GM12878 (cell line): ENCODE results near the gene HDAC5. TPM values are rescaled to one million over a fixed set of nuclear protein-coding genes. Genes with fewer than 3 reads are reported as not detected.

Source experiments
- BRCA1 ChIP-seq: IDR thresholded peaks from 2 replicates; pipeline ENCODE4 v1.6.1; 2011; ENCODE audit warnings: low read depth, low read length, improper control_type of control experiment
- CHD1 ChIP-seq: IDR thresholded peaks from 2 replicates; pipeline ENCODE4 v1.6.1; 2012; ENCODE audit warnings: low read depth, low read length, improper control_type of control experiment
- CUX1 ChIP-seq: IDR thresholded peaks from 2 replicates; pipeline ENCODE4 v1.6.1; 2012; ENCODE audit warnings: improper control_type of control experiment, low read depth, low read length; ENCODE audit not compliant: insufficient replicate concordance
- DPF2 ChIP-seq: fragments of 450-650 bp; IDR thresholded peaks from 2 replicates; pipeline ENCODE4 v1.6.1; 2017; ENCODE audit warnings: mild to moderate bottlenecking
- EP300 ChIP-seq, 2 experiments: fragments of 150-350 bp in 1 of 2; IDR thresholded peaks; 2 replicates each; pipeline ENCODE4 v1.6.1; 2011 to 2012; ENCODE audit warnings: low read depth in 2 of 2, low read length in 2 of 2, borderline replicate concordance in 1 of 2, improper control_type of control experiment in 1 of 2, inconsistent platforms in 1 of 2; ENCODE audit not compliant: control insufficient read depth in 1 of 2
- GATAD2B ChIP-seq: fragments of 450-650 bp; conservative IDR thresholded peaks from 2 replicates; pipeline ENCODE4 v1.6.1; 2017; ENCODE audit warnings: low read depth, mild to moderate bottlenecking, moderate library complexity
- HDAC2 ChIP-seq: fragments of 200-600 bp; sonication (generic); IDR thresholded peaks from 2 replicates; pipeline ENCODE4 v1.6.1; 2017
- HDGF ChIP-seq: fragments of 450-650 bp; IDR thresholded peaks from 2 replicates; pipeline ENCODE4 v1.6.1; 2016; ENCODE audit warnings: antibody characterized with exemption
- NBN ChIP-seq: fragments of 450-650 bp; IDR thresholded peaks from 2 replicates; pipeline ENCODE4 v1.6.1; 2016
- PAX5 ChIP-seq: IDR thresholded peaks from 2 replicates; pipeline ENCODE4 v1.6.1; 2011; ENCODE audit warnings: low read depth, low read length, borderline replicate concordance
- PAX8 ChIP-seq: fragments of 450-650 bp; IDR thresholded peaks from 2 replicates; pipeline ENCODE4 v1.6.1; 2017; ENCODE audit warnings: mild to moderate bottlenecking, moderate library complexity
- RAD51 ChIP-seq: fragments of 450-650 bp; IDR thresholded peaks from 2 replicates; pipeline ENCODE4 v1.6.1; 2016; ENCODE audit warnings: moderate library complexity, mild to moderate bottlenecking, inconsistent platforms
- RUNX3 ChIP-seq: IDR thresholded peaks from 2 replicates; pipeline ENCODE4 v1.6.1; 2012; ENCODE audit warnings: low read length, inconsistent platforms
- SIN3A ChIP-seq: IDR thresholded peaks from 2 replicates; pipeline ENCODE4 v1.6.1; 2012; ENCODE audit warnings: low read depth, low read length, improper control_type of control experiment
- SREBF2 ChIP-seq: IDR thresholded peaks from 2 replicates; pipeline ENCODE4 v1.6.1; 2012; ENCODE audit warnings: mild to moderate bottlenecking, low read length
- TBL1XR1 ChIP-seq: IDR thresholded peaks from 2 replicates; pipeline ENCODE4 v1.6.1; 2012; ENCODE audit warnings: low read depth, low read length, improper control_type of control experiment
- USF1 ChIP-seq: IDR thresholded peaks from 2 replicates; pipeline ENCODE4 v1.6.1; 2011; ENCODE audit warnings: borderline replicate concordance, low read depth, mild to moderate bottlenecking, moderate library complexity, mixed read lengths, low read length; ENCODE audit not compliant: insufficient read depth; ENCODE audit errors: extremely low read length
- ZBED1 ChIP-seq: IDR thresholded peaks from 2 replicates; pipeline ENCODE4 v1.6.1; 2016; ENCODE audit warnings: borderline replicate concordance
- ZNF217 ChIP-seq: fragments of 450-650 bp; IDR thresholded peaks from 2 replicates; pipeline ENCODE4 v1.6.1; 2017; ENCODE audit warnings: antibody characterized with exemption, mild to moderate bottlenecking
- ZNF274 ChIP-seq: IDR thresholded peaks from one replicate; pipeline ENCODE4 v1.8.0; 2011; ENCODE audit not compliant: insufficient read length, insufficient read depth
- polyA plus RNA-seq, 11 experiments: library from polyadenylated mRNA; depleted of rRNA in 4 of 11; unstranded in 6 of 11; stranded (reverse) in 5 of 11; fragments of >200 nt; fragmentation: Nextera tagmentation in 4 of 11; fragmentation: Illumina TruSeq in 1 of 11; extraction: Ambion mirVana in 4 of 11; extraction: Trizol in 1 of 11; gene quantifications; 1 replicate in 1 of 11; 2 replicates in 10 of 11; pipeline versions ENCODE4 v1.2.1 to v1.2.3, GENCODE V29; 2011 to 2016; ENCODE audit warnings: inconsistent platforms in 2 of 11, missing spikeins in 2 of 11, low read depth in 1 of 11
- total RNA-seq, 4 experiments: library from RNA; depleted of rRNA in 3 of 4; stranded (reverse); fragments of >200 nt in 3 of 4; fragmentation: Illumina TruSeq in 1 of 4; extraction: Trizol in 1 of 4; gene quantifications; 2 replicates each; pipeline versions ENCODE4 v1.2.1 to v1.2.3, GENCODE V29; 2013 to 2021
- TF ChIP-seq, protein P1 (sequence below): fragments of 450-650 bp; IDR thresholded peaks from 2 replicates; pipeline ENCODE4 v1.6.1; 2017; ENCODE audit warnings: mild to moderate bottlenecking, moderate library complexity

Gene HDAC5
- total and polyA plus RNA-seq, 10 of the 15 experiments (the other 5 are each of a cell fraction or from before 2014, with no cell fraction given): 1.1 to 58.0 (median 27.3) TPM

GRCh38 chr17:44070455-44071197 is 52.8 kb downstream of the HDAC5 start, which contains the start of gene G6PC3 (continued):
- peak; percentile 69; the same call in 1 of the 2 replicates for TF ChIP-seq TBL1XR1
- TF ChIP-seq ZNF217: no peak
- TF ChIP-seq NBN: peak; percentile 63; the same call in 1 of the 2 replicates
- TF ChIP-seq DPF2: no peak
- TF ChIP-seq ZBED1: 0 out of 2 replicates have a peak, but pooled peaks have one; percentile 9
- TF ChIP-seq RAD51: peak; percentile 99
- no peak for TF ChIP-seq BRCA1
- peak; percentile 96 for TF ChIP-seq SIN3A
- TF ChIP-seq USF1: peak; percentile 97
- TF ChIP-seq EP300 (IDR thresholded peaks at IDR 0.05; ENCODE audit: borderline replicate concordance in 1 of 2, control insufficient read depth in 1 of 2, low read depth in 2 of 2, low read length in 2 of 2): 0 out of 4 replicates have a peak, but pooled peaks of 1 of the 2 experiments have one; percentile 18
- no peak for TF ChIP-seq SREBF2
- TF ChIP-seq GATAD2B: 0 out of 2 replicates have a peak, but pooled peaks have one; percentile 21
- no peak for TF ChIP-seq ZNF274
- no peak for TF ChIP-seq PAX8
- TF ChIP-seq HDGF: no peak
- TF ChIP-seq PAX5: peak; percentile 36; the same call in 1 of the 2 replicates
- TF ChIP-seq, protein P1, sequence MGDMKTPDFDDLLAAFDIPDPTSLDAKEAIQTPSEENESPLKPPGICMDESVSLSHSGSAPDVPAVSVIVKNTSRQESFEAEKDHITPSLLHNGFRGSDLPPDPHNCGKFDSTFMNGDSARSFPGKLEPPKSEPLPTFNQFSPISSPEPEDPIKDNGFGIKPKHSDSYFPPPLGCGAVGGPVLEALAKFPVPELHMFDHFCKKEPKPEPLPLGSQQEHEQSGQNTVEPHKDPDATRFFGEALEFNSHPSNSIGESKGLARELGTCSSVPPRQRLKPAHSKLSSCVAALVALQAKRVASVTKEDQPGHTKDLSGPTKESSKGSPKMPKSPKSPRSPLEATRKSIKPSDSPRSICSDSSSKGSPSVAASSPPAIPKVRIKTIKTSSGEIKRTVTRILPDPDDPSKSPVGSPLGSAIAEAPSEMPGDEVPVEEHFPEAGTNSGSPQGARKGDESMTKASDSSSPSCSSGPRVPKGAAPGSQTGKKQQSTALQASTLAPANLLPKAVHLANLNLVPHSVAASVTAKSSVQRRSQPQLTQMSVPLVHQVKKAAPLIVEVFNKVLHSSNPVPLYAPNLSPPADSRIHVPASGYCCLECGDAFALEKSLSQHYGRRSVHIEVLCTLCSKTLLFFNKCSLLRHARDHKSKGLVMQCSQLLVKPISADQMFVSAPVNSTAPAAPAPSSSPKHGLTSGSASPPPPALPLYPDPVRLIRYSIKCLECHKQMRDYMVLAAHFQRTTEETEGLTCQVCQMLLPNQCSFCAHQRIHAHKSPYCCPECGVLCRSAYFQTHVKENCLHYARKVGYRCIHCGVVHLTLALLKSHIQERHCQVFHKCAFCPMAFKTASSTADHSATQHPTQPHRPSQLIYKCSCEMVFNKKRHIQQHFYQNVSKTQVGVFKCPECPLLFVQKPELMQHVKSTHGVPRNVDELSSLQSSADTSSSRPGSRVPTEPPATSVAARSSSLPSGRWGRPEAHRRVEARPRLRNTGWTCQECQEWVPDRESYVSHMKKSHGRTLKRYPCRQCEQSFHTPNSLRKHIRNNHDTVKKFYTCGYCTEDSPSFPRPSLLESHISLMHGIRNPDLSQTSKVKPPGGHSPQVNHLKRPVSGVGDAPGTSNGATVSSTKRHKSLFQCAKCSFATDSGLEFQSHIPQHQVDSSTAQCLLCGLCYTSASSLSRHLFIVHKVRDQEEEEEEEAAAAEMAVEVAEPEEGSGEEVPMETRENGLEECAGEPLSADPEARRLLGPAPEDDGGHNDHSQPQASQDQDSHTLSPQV: peak; percentile 40; the same call in 1 of the 2 replicates
- TF ChIP-seq CUX1: no peak
- peak; percentile 57 for TF ChIP-seq RUNX3
- TF ChIP-seq HDAC2: no peak
- TF ChIP-seq CHD1: no peak
